Aorta (tissue), 5 donors: ENCODE data around the gene FAM53A. TPM values are rescaled to one million over a fixed set of nuclear protein-coding genes. Genes with fewer than 3 reads are reported as not detected.

Experiments used
- ATAC-seq: fragments of 200-7000 bp; cut with Tn5 transposase; one replicate; pipeline ENCODE4 v1.9.1; 2022; ENCODE audit warnings: moderate library complexity; ENCODE audit not compliant: low FRiP score
- DNase-seq, 2 donors: peaks; one replicate each; pipeline ENCODE4 v3.0.0-alpha.2; 2020
- H3K27ac ChIP-seq, 2 donors: one replicate each; pipeline ENCODE4 v1.5.1; 2013; ENCODE audit warnings: low read length in 2 of 2, mild to moderate bottlenecking in 2 of 2, moderate library complexity in 2 of 2, control low read depth in 1 of 2, inconsistent platforms in 1 of 2, low read depth in 1 of 2
- H3K27me3 ChIP-seq, 2 donors: one replicate each; pipeline ENCODE4 v1.6.1; 2013; ENCODE audit warnings: control low read depth in 1 of 2, low read length in 1 of 2, mild to moderate bottlenecking in 1 of 2, moderate library complexity in 1 of 2; ENCODE audit not compliant: insufficient read depth in 2 of 2, control insufficient read depth in 1 of 2
- H3K36me3 ChIP-seq, 2 donors: one replicate each; pipeline ENCODE4 v1.6.1; 2013; ENCODE audit warnings: control low read depth in 1 of 2, low read length in 1 of 2, mild to moderate bottlenecking in 1 of 2; ENCODE audit not compliant: insufficient read depth in 2 of 2, control insufficient read depth in 1 of 2
- H3K4me1 ChIP-seq, 2 donors: one replicate each; pipeline ENCODE4 v1.6.1; 2013; ENCODE audit warnings: low read length in 2 of 2, control low read depth in 1 of 2, mild to moderate bottlenecking in 1 of 2, moderate library complexity in 1 of 2; ENCODE audit not compliant: insufficient read depth in 2 of 2, control insufficient read depth in 1 of 2
- H3K4me3 ChIP-seq, 2 donors: one replicate each; pipeline ENCODE4 v1.5.1; 2013; ENCODE audit warnings: low read length in 2 of 2, control low read depth in 1 of 2, mild to moderate bottlenecking in 1 of 2
- H3K9me3 ChIP-seq: one replicate; pipeline ENCODE4 v1.6.1; 2013; ENCODE audit warnings: mild to moderate bottlenecking, low read length; ENCODE audit not compliant: control insufficient read depth
- WGBS, 2 donors: extraction: QIAGEN DNeasy Blood & Tissue Kit; methylation state at CpG; one replicate each; pipeline ENCODE4 v1.1.7; 2013; 5-methylcytosine and 5-hydroxymethylcytosine counted together
- intact Hi-C, 2 donors: fragments of 100-400 bp; cut with DNase I; formaldehyde crosslinking; loops; one replicate each; pipeline versions ENCODE4 v1.14.2 to v1.15.0; 2022
- polyA plus RNA-seq, 2 donors: library from polyadenylated mRNA; stranded (reverse); fragments of 200-250 nt; gene quantifications; one replicate each; pipeline ENCODE4 v1.2.3, GENCODE V29; 2013
- total RNA-seq, 2 donors: library from RNA; stranded (reverse); fragmentation: NEBNext Ultra II Directional; extraction: Animal tissue kit (Norgen Biotek cat#: 25700); gene quantifications; one replicate each; pipeline ENCODE4 v1.2.1, GENCODE V29; 2021
- donor health status: healthy with polysubstance abuse.
- donor health status: Bipolar disorder and iron deficiency.
- donor health status: DM: no; HTN: no; CAD: no.
- donor health status: DM: no; HTN: no; CAD: no.
- donor health status: DM: yes; HTN: yes; CAD: no.

Gene FAM53A
- total and polyA plus RNA-seq, 4 donors = 0.77 to 1.9 (median 1.5) TPM; not detected in 1

- Histone ChIP-seq H3K9me3 (no peaks in the 10 kb centered on the region), H3K27me3 (no peaks in the 10 kb centered on the region), H3K4me3 (no peak overlapping the region), H3K4me1 (no peaks in the 10 kb centered on the region), H3K27ac (no peak overlapping the region), H3K36me3 (no peaks in the 10 kb centered on the region)
- no peak for DNase-seq
- intact Hi-C loops = no loop called here
- WGBS, 2 donors = 84 to 85% methylated on average over 10 to 16 of the region's 16 CpGs
- no peak for ATAC-seq
Observed at GRCh38 chr4:1627417-1628313, 56.4 kb downstream of the FAM53A start.

GRCh38 chr4:1626941-1627340, 57.2 kb downstream of the FAM53A start:
- no peaks in the 10 kb centered on the region for H3K4me1 ChIP-seq
- no peak overlapping the region for H3K27ac ChIP-seq
- H3K27me3 ChIP-seq = no peaks in the 10 kb centered on the region
- no peaks in the 10 kb centered on the region for H3K36me3 ChIP-seq
- intact Hi-C loops = no loop called here
- WGBS, 2 donors = 88 to 92% methylated on average over 8 to 9 of the region's 9 CpGs
- ATAC-seq (no peak), DNase-seq (no peak)
- H3K9me3 ChIP-seq = no peaks in the 10 kb centered on the region
- no peak overlapping the region for H3K4me3 ChIP-seq

GRCh38 chr4:1626151-1626550, 58.0 kb downstream of the FAM53A start:
- no peak for ATAC-seq
- no peaks in the 10 kb centered on the region for H3K4me1 ChIP-seq
- H3K4me3 ChIP-seq = no peak overlapping the region
- intact Hi-C loops = no loop called here
- H3K9me3 ChIP-seq = no peaks in the 10 kb centered on the region
- 94 to 95% methylated on average over 16 of the region's 16 CpGs for WGBS, 2 donors
- no peaks in the 10 kb centered on the region for H3K36me3 ChIP-seq
- no peak for DNase-seq
- no peaks in the 10 kb centered on the region for H3K27me3 ChIP-seq
- no peak overlapping the region for H3K27ac ChIP-seq

- Histone ChIP-seq H3K4me1 (no peaks in the 10 kb centered on the region), H3K27ac (no peak overlapping the region), H3K9me3 (peaks cover 2% of the 10 kb centered on the region), H3K4me3 (no peak overlapping the region), H3K36me3 (no peaks in the 10 kb centered on the region), H3K27me3 (no peaks in the 10 kb centered on the region)
- DNase-seq (no peak), ATAC-seq (no peak)
- intact Hi-C loops = no loop called here
- 94 to 95% methylated on average over 23 of the region's 23 CpGs for WGBS, 2 donors
Observed at GRCh38 chr4:1625600-1626138, 58.4 kb downstream of the FAM53A start.

DNA sequence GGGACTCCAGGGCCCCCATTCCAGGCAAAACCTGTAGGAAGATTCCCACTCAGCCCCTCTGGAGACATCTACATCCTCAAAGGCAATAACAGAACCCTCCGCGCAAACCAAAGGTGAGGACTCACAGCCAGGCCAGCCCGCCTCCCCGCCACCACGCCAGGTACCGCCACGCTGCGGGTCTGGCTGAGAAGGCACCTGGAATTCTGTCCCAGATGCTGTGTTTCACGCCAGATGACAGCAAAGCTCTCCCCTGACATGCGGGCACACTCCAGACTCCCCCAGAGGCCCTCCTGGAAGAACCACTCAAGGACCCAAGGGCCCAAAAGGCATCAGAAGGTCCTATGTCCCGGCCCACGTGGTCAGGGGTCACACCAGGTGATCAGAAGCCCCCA, 59.6 kb downstream of the FAM53A start:
- no peaks in the 10 kb centered on the region for H3K36me3 ChIP-seq
- intact Hi-C loops = no loop called here
- H3K4me3 ChIP-seq = no peak overlapping the region
- WGBS, 2 donors = 95 to 96% methylated on average over 12 of the region's 12 CpGs
- H3K27ac ChIP-seq = no peak overlapping the region
- DNase-seq (no peak), ATAC-seq (no peak)
- H3K27me3 ChIP-seq = no peaks in the 10 kb centered on the region
- H3K4me1 ChIP-seq = no peaks in the 10 kb centered on the region
- peaks cover 2% of the 10 kb centered on the region for H3K9me3 ChIP-seq

DNA sequence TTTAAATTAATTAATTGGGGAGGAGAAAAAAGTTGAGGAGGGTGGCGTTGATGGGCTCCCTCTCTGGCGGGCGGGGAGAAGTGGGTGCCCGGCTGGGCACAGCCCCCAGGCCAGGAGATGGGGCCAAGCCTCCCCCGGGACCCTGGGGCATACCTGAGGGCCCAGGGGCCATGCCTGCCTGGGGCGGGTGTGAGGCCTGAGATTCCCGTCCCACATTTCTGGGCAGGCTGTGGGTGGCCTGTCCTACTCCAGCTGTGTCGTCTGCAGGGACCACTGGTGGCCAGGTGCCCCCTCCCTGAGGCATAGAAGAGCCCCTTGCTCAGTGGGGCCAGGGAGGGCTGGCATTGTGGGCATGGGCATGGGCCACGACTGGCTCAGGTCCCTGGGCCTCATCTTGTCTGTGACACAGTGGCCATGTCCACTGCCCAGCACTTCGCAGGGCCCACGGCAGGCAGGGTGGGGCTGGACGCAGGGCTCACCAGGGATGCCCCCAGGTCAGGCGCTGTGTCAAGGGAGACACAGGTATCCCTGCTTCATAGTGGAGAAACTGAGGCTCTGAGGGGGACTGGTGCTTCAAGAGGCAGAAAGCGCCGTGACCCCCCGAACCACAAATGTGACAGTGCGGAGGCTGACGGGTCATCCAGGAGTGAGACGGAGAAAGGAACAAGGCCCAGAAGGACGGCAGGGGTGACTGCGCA, 60.1 kb downstream of the FAM53A start:
- 94 to 95% methylated on average over 21 of the region's 21 CpGs for WGBS, 2 donors
- H3K27ac ChIP-seq = no peak overlapping the region
- DNase-seq = no peak
- no peaks in the 10 kb centered on the region for H3K4me1 ChIP-seq
- ATAC-seq = no peak
- H3K36me3 ChIP-seq = no peaks in the 10 kb centered on the region
- intact Hi-C loops = no loop called here
- H3K9me3 ChIP-seq = peaks cover 2% of the 10 kb centered on the region
- no peak overlapping the region for H3K4me3 ChIP-seq
- no peaks in the 10 kb centered on the region for H3K27me3 ChIP-seq

- H3K27ac ChIP-seq = no peak overlapping the region
- DNase-seq = no peak
- intact Hi-C loops = no loop called here
- no peaks in the 10 kb centered on the region for H3K36me3 ChIP-seq
- no peaks in the 10 kb centered on the region for H3K4me1 ChIP-seq
- WGBS, 2 donors = 89 to 90% methylated on average over 37 to 38 of the region's 38 CpGs
- H3K4me3 ChIP-seq = no peak overlapping the region
- H3K27me3 ChIP-seq = no peaks in the 10 kb centered on the region
- peaks cover 2% of the 10 kb centered on the region for H3K9me3 ChIP-seq
- no peak for ATAC-seq
Observed at GRCh38 chr4:1623400-1623799, 60.7 kb downstream of the FAM53A start.

- Histone ChIP-seq H3K4me3 (no peak overlapping the region), H3K27me3 (no peaks in the 10 kb centered on the region), H3K9me3 (peaks cover 4% of the 10 kb centered on the region), H3K36me3 (no peaks in the 10 kb centered on the region), H3K4me1 (no peaks in the 10 kb centered on the region), H3K27ac (no peak overlapping the region)
- intact Hi-C loops = no loop called here
- DNase-seq (no peak), ATAC-seq (no peak)
- 84 to 87% methylated on average over 17 of the region's 17 CpGs for WGBS, 2 donors
Observed at GRCh38 chr4:1622956-1623355, 61.2 kb downstream of the FAM53A start.
